GM13976 (cell line): ENCODE measurements around the gene RNF213.
"Not testable (repeated sequence)": the region's sequence is repeated elsewhere in the genome, so short reads cannot be mapped to it uniquely, and the experiment has no call there.

ENCODE experiments used
- DNase-seq: peaks from one replicate; pipeline ENCODE4 v3.0.0; 2012; ENCODE audit warnings: low spot score
- in situ Hi-C: fragments of 300-500 bp; cut with MboI; formaldehyde crosslinking; loops from one replicate; pipeline ENCODE4 v1.12.0; 2022; ENCODE audit warnings: low sequenced_read_pairs, mixed read lengths, inconsistent platforms; ENCODE audit not compliant: unreplicated experiment
- TF ChIP-seq, protein P1 (sequence below): IDR thresholded peaks from 2 replicates; pipeline ENCODE4 v1.5.1; 2012; ENCODE audit warnings: borderline replicate concordance, mild to moderate bottlenecking; ENCODE audit not compliant: insufficient read depth; ENCODE audit errors: extremely low read depth, missing control alignments, control extremely low read depth

Gene RNF213

DNA sequence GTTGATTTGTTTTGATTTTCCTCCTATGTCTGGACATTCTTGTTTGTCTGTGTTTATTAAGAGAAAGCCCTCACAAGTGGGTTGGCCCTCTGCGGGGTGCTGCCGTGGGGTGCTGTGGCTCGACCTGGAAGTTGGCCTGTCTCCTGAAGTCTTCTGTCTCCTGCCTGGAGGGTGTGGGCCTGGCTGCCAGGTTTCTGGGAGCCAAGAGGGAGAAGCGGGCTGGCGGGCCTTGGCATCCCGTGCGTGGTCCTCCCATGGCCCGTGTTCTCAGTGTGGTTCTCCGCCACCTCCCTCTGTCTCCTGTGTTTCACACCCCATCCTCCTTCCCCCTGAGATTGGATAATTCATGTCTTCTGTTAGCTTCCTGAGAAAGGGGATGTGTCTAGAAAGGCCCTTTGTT, 69.6 kb downstream of the RNF213 start:
- TF ChIP-seq, protein P1, sequence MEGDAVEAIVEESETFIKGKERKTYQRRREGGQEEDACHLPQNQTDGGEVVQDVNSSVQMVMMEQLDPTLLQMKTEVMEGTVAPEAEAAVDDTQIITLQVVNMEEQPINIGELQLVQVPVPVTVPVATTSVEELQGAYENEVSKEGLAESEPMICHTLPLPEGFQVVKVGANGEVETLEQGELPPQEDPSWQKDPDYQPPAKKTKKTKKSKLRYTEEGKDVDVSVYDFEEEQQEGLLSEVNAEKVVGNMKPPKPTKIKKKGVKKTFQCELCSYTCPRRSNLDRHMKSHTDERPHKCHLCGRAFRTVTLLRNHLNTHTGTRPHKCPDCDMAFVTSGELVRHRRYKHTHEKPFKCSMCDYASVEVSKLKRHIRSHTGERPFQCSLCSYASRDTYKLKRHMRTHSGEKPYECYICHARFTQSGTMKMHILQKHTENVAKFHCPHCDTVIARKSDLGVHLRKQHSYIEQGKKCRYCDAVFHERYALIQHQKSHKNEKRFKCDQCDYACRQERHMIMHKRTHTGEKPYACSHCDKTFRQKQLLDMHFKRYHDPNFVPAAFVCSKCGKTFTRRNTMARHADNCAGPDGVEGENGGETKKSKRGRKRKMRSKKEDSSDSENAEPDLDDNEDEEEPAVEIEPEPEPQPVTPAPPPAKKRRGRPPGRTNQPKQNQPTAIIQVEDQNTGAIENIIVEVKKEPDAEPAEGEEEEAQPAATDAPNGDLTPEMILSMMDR, result no peak
- in situ Hi-C loops, result no loop called here
- no peak for DNase-seq

DNA sequence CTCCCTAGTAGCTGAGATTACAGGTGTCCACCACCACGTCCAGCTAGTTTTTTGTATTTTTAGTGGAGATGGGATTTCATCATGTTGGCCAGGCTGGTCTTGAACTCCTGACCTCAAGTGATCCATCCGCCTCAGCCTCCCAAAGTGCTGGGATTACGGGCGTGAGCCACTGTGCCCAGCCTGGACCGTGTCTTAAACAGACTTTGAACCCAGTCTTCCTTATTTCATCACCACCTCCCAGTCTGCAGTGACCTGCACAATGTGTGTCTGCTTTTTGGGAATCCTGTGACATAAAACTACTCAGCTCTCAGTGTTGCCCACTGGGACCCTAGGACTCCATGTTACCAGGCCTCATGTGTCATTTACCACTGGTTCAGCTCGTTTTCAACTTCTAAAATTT, 70.3 kb downstream of the RNF213 start:
- DNase-seq, in situ Hi-C loops: not testable (repeated sequence)

DNA sequence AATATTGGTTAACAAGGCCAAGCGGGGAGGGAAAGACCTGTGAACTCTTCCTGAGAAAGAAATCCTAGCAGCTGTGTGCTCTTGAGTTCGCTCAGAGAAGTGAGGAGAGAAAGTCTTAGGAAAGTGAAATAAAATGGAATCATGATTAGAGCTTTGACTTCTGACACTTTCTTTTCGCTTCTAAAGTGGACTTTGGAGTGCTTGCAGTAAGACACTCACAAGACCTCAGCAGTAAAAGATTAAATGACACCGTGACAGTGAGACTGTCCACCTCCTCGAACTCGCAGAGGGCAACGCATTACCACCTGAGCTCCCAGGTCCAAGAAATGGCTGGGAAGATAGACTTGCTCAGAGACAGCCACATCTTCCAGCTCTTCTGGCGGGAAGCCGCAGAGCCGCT, 71.2 kb downstream of the RNF213 start:
- DNase-seq, result no peak
- TF ChIP-seq, protein P1, result no peak
- in situ Hi-C loops, result no loop called here

DNA sequence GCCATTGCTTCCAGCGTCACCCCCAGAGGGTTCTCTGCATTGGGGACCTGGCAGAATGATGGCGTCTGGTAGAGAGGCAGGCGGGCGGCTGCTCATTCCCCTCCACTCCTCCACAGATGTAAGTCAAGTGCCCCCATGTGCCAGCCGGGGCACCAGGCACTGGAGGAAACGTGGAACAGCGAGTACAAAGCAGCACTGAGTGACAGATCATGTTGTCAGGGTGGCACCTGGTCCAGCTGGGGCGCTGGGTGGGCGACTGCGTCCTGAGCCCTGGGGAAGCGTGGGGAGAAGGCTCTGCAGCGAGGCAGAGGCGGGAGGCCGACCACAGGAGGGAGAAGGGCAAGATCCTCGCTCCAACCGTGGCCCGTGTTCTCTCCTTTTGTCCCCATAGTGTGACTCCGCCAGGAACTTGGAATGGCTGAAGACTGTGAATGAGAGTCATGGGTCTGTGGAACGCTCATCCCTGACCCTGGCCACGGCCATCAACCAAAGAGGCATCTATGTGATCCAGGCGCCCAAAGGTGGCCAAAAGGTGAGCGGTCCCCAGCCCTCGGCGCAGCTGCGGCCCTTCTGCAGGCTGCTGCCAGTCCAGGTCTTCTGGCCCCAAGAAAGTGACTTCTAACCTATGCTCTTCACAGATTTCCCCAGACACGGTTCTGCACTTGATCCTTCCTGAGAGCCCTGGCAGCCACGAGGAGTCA, 76.7 kb downstream of the RNF213 start:
- in situ Hi-C loops, result no loop called here

DNA sequence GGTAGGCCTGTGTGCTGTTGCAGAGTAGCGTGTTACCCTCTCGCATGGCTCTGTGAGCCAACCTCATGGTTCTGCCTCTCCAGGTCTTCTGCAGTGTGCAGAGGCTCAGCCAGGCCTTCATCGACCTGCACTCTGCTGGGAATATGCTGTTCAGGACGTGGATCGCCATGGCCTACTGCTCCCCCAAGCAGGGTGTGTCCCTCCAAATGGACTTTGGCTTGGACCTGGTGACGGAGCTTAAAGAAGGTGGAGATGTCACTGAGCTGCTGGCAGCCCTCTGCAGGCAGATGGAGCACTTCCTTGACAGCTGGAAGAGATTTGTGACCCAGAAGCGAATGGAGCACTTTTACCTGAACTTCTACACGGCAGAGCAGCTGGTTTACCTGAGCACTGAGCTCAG, 78.5 kb downstream of the RNF213 start:
- TF ChIP-seq, protein P1, result no peak
- in situ Hi-C loops, result no loop called here
- DNase-seq, result no peak

More for the DNA sequence above, 76.7 kb downstream of the RNF213 start:
- TF ChIP-seq, protein P1, result no peak
- DNase-seq, result no peak

DNA sequence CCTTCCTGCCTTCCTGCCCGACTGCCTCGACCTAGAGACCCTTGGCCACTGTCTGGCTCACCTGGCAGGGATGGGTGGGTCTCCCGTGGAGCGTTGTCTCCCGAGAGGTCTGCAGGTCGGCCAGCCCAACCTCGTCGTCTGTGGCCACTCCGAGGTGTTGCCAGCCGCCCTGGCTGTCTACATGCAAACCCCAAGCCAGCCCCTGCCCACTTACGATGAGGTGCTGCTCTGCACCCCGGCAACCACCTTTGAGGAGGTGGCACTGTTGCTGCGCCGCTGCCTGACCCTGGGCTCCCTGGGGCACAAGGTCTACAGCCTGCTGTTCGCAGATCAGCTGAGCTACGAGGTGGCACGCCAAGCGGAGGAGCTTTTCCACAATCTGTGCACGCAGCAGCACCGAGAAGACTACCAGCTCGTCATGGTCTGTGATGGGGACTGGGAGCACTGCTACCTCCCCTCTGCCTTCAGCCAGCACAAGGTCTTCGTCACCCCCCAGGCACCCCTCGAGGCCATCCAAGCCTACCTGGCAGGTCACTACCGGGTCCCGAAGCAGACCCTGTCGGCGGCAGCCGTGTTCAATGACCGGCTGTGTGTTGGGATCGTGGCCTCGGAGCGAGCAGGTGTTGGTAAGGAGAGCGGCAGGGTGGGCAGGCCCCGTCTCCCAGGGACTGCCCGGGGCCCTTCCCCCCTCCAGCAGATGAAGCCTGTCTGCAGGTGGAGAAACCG, 79.2 kb downstream of the RNF213 start:
- in situ Hi-C loops, result no loop called here
- TF ChIP-seq, protein P1, result no peak
- DNase-seq, result no peak

DNA sequence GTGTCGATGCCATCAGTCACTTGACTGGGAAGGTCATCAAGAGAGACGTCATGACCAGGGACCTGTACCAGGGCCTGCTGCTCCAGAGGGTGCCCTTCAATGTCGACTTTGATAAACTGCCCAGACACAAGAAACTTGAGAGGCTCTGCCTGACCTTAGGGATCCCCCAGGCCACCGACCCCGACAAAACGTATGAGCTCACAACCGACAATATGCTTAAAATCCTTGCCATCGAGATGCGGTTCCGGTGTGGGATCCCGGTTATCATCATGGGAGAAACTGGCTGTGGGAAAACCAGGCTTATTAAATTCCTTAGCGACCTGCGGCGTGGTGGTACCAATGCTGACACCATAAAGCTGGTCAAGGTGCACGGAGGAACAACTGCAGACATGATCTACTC, 84.7 kb downstream of the RNF213 start:
- in situ Hi-C loops, result no loop called here
- no peak for DNase-seq
- TF ChIP-seq, protein P1, result no peak
